ENCODE results near the gene TRIM31.

TRIM31 gene

GRCh38 chr6:30093951-30094661, 18.8 kb downstream of the TRIM31 start:
- TF ChIP-seq NFIC (IDR thresholded peaks at IDR 0.05) (no peak), YY1 (IDR thresholded peaks at IDR 0.05; ENCODE audit: low read depth) (no peak), EP300 (IDR thresholded peaks at IDR 0.05; ENCODE audit: borderline replicate concordance) (no peak), FOXM1 (IDR thresholded peaks at IDR 0.05; ENCODE audit: borderline replicate concordance, low read depth) (no peak), ZBTB7A (IDR thresholded peaks at IDR 0.05; ENCODE audit: low read depth) (no peak), REST (IDR thresholded peaks at IDR 0.05; ENCODE audit: low read depth) (no peak), MAX (IDR thresholded peaks at IDR 0.05) (no peak), USF1 (IDR thresholded peaks at IDR 0.05) (no peak), RAD21 (IDR thresholded peaks at IDR 0.05; ENCODE audit: low read depth) (no peak), CREB1 (IDR thresholded peaks at IDR 0.05; ENCODE audit: low read depth) (no peak), CEBPB (IDR thresholded peaks at IDR 0.05) (no peak)

- TF ChIP-seq USF1 (IDR thresholded peaks at IDR 0.05) (no peak), EGR1 (IDR thresholded peaks at IDR 0.05) (no peak), RAD21 (IDR thresholded peaks at IDR 0.05; ENCODE audit: low read depth) (no peak)
Measured at GRCh38 chr6:30092852-30093543, 19.9 kb downstream of the TRIM31 start.

GRCh38 chr6:30091577-30092381, 21.1 kb downstream of the TRIM31 start:
- TF ChIP-seq EGR1 (IDR thresholded peaks at IDR 0.05) (no peak), MAX (IDR thresholded peaks at IDR 0.05) (peak; percentile 95), CREB1 (IDR thresholded peaks at IDR 0.05; ENCODE audit: low read depth) (no peak), NFIC (IDR thresholded peaks at IDR 0.05) (peak; percentile 23; the same call in 1 of the 2 replicates), REST (IDR thresholded peaks at IDR 0.05; ENCODE audit: low read depth) (no peak), EP300 (IDR thresholded peaks at IDR 0.05; ENCODE audit: borderline replicate concordance) (no peak), ZBTB7A (IDR thresholded peaks at IDR 0.05; ENCODE audit: low read depth) (no peak)

- TF ChIP-seq EGR1 (IDR thresholded peaks at IDR 0.05) (no peak), ZBTB7A (IDR thresholded peaks at IDR 0.05; ENCODE audit: low read depth) (no peak), EP300 (IDR thresholded peaks at IDR 0.05; ENCODE audit: borderline replicate concordance) (no peak), REST (IDR thresholded peaks at IDR 0.05; ENCODE audit: low read depth) (no peak), RAD21 (IDR thresholded peaks at IDR 0.05; ENCODE audit: low read depth) (no peak), CREB1 (IDR thresholded peaks at IDR 0.05; ENCODE audit: low read depth) (no peak), NFIC (IDR thresholded peaks at IDR 0.05) (no peak)
Measured at GRCh38 chr6:30087876-30088275, 25.0 kb downstream of the TRIM31 start.
